ENCODE results near the gene PPP1R1B. TPM values are rescaled to one million over a fixed set of nuclear protein-coding genes. Genes with fewer than 3 reads are reported as not detected.

PPP1R1B gene
- total and polyA plus RNA-seq, 2 of the 4 experiments (the other 2 are of a cell fraction), result not detected

DNA sequence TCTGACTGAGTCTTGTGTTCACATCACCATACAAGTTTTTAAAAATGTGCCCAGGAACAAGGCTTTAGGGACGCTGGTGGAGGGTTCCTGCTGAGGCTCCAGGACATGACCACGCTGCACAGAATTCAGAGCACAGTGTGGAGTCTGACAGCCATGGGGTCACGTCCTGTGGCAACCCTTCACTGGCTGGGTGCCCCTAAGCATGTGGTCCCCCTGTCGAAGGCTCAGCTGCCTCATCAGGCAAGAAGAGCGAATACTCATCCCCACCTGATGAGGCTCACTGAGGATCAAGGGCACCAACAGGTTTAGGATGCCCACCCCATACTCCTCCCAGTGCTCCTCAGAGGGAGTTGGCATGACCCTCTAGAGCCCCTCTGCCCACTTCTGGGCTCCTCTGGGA lies 47.4 kb downstream of the PPP1R1B start:
- no peak overlapping the region for H3K4ac ChIP-seq (ENCODE audit: low read depth, low read length)
- H2AK5ac ChIP-seq (ENCODE audit: low read depth, low read length), result no peak overlapping the region
- no peaks in the 10 kb centered on the region for H4K20me1 ChIP-seq (ENCODE audit: insufficient read depth, low read length)
- H3K14ac ChIP-seq (replicated peaks; ENCODE audit: low read depth, low read length), result no peak overlapping the region
- BruUV-seq (replicated peaks), result no TSS peak
- peaks cover 29% of the 10 kb centered on the region for H3K27me3 ChIP-seq (ENCODE audit: control insufficient read depth, insufficient read depth, low read length)
- in situ Hi-C loops (cut with MboI; ENCODE audit: low sequenced_read_pairs), result no loop called here
- H3K56ac ChIP-seq (ENCODE audit: extremely low read depth, insufficient read depth, low read length), result no peak overlapping the region
- peaks cover 7% of the 10 kb centered on the region; the same call in 1 of the 2 replicates for H3K9me1 ChIP-seq (ENCODE audit: insufficient read depth, low read length)
- no peaks in the 10 kb centered on the region for H3K9me3 ChIP-seq (ENCODE audit: control insufficient read depth, insufficient read depth, low read length)
- peaks cover 7% of the 10 kb centered on the region for H3K4me1 ChIP-seq (ENCODE audit: control insufficient read depth, insufficient read depth, low read length)
- no peak overlapping the region for H3K23ac ChIP-seq (ENCODE audit: low read depth, low read length)
- DNase-seq (no peak), ATAC-seq (ENCODE audit: low read depth) (no peak)
- TF ChIP-seq CHD1 (IDR thresholded peaks at IDR 0.05; ENCODE audit: low read depth, low read length) (no peak), MXI1 (IDR thresholded peaks at IDR 0.05; ENCODE audit: borderline replicate concordance, low read depth, low read length) (no peak), FOS (IDR thresholded peaks at IDR 0.05; ENCODE audit: low read depth, low read length) (no peak), RCOR1 (IDR thresholded peaks at IDR 0.05; ENCODE audit: insufficient replicate concordance, low read length) (no peak), RAD21 (IDR thresholded peaks at IDR 0.05; ENCODE audit: low read length) (no peak), BHLHE40 (IDR thresholded peaks at IDR 0.05; ENCODE audit: low read depth, low read length) (no peak), POLR2A (IDR thresholded peaks at IDR 0.05; ENCODE audit: low read depth, low read length) (no peak), MAZ (IDR thresholded peaks at IDR 0.05; ENCODE audit: borderline replicate concordance, low read depth, low read length) (no peak), NFE2L2 (IDR thresholded peaks at IDR 0.05; ENCODE audit: low read depth, low read length) (no peak)
- TF ChIP-seq, protein P1, sequence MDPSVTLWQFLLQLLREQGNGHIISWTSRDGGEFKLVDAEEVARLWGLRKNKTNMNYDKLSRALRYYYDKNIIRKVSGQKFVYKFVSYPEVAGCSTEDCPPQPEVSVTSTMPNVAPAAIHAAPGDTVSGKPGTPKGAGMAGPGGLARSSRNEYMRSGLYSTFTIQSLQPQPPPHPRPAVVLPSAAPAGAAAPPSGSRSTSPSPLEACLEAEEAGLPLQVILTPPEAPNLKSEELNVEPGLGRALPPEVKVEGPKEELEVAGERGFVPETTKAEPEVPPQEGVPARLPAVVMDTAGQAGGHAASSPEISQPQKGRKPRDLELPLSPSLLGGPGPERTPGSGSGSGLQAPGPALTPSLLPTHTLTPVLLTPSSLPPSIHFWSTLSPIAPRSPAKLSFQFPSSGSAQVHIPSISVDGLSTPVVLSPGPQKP (IDR thresholded peaks at IDR 0.05; ENCODE audit: borderline replicate concordance, low read depth, low read length), result no peak
- TF ChIP-seq, protein P2, sequence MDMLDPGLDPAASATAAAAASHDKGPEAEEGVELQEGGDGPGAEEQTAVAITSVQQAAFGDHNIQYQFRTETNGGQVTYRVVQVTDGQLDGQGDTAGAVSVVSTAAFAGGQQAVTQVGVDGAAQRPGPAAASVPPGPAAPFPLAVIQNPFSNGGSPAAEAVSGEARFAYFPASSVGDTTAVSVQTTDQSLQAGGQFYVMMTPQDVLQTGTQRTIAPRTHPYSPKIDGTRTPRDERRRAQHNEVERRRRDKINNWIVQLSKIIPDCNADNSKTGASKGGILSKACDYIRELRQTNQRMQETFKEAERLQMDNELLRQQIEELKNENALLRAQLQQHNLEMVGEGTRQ (IDR thresholded peaks at IDR 0.05; ENCODE audit: low read depth, low read length), result no peak
- TF ChIP-seq, protein P3, sequence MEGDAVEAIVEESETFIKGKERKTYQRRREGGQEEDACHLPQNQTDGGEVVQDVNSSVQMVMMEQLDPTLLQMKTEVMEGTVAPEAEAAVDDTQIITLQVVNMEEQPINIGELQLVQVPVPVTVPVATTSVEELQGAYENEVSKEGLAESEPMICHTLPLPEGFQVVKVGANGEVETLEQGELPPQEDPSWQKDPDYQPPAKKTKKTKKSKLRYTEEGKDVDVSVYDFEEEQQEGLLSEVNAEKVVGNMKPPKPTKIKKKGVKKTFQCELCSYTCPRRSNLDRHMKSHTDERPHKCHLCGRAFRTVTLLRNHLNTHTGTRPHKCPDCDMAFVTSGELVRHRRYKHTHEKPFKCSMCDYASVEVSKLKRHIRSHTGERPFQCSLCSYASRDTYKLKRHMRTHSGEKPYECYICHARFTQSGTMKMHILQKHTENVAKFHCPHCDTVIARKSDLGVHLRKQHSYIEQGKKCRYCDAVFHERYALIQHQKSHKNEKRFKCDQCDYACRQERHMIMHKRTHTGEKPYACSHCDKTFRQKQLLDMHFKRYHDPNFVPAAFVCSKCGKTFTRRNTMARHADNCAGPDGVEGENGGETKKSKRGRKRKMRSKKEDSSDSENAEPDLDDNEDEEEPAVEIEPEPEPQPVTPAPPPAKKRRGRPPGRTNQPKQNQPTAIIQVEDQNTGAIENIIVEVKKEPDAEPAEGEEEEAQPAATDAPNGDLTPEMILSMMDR (conservative IDR thresholded peaks at IDR 0.05; ENCODE audit: low read depth, low read length), result no peak
- no peak overlapping the region for H4K5ac ChIP-seq (ENCODE audit: low read depth, low read length)
- ChIA-PET CTCF (no interaction called here), POLR2A (ENCODE audit: unreplicated experiment) (no interaction called here)
- H2AK9ac ChIP-seq (replicated peaks; ENCODE audit: low read depth, low read length, poor library complexity), result no peak overlapping the region
- dilution Hi-C loops (cut with HindIII; ENCODE audit: low sequenced_read_pairs, unreplicated experiment), result no loop called here
- no peak overlapping the region for H3K27ac ChIP-seq (ENCODE audit: insufficient read depth, low read length)
- H2BK20ac ChIP-seq (ENCODE audit: low read depth, low read length), result no peak overlapping the region
- no peak overlapping the region for H2BK5ac ChIP-seq (ENCODE audit: low read depth, low read length, poor library complexity, severe bottlenecking)
- intact Hi-C loops (cut with micrococcal nuclease), result no loop called here
- no CpG with 5 or more reads among the region's 5 CpGs for WGBS, 2 experiments (ENCODE audit: extremely low coverage in 2 of 2, insufficient read length in 1 of 2)
- H4K8ac ChIP-seq (ENCODE audit: low read depth in 2 of 2, low read length in 2 of 2), result no peak overlapping the region
- no peak overlapping the region for H3K9ac ChIP-seq (ENCODE audit: low read depth, low read length)
- H2BK15ac ChIP-seq (ENCODE audit: low read depth, low read length), result no peak overlapping the region
- no peak overlapping the region for H4K91ac ChIP-seq (ENCODE audit: insufficient read depth, low read depth, low read length)
- H2BK120ac ChIP-seq (ENCODE audit: low read depth, low read length), result no peak overlapping the region
- no peak overlapping the region for H3K18ac ChIP-seq (ENCODE audit: low read depth, low read length)
- no peaks in the 10 kb centered on the region for H3K79me1 ChIP-seq (ENCODE audit: low read depth in 1 of 2, low read length in 2 of 2)
- peaks cover 4% of the 10 kb centered on the region; the same call in 1 of the 2 replicates for H3K36me3 ChIP-seq (ENCODE audit: control insufficient read depth, insufficient read depth, low read length)
- H2AFZ ChIP-seq (replicated peaks; ENCODE audit: low read length, poor library complexity), result no peak overlapping the region
- H3K4me3 ChIP-seq (ENCODE audit: insufficient read depth, low read depth, low read length), result no peak overlapping the region
- H3K4me2 ChIP-seq (ENCODE audit: low read depth, low read length), result no peak overlapping the region
